GM19397 (cell line): ENCODE results near the gene RPL12.

Source experiments
- ATAC-seq: cut with Tn5 transposase; IDR thresholded peaks from one replicate; pipeline ENCODE4 v1.9.1; 2021; ENCODE audit warnings: mild to moderate bottlenecking, moderate library complexity; ENCODE audit not compliant: unreplicated experiment

Gene RPL12

DNA sequence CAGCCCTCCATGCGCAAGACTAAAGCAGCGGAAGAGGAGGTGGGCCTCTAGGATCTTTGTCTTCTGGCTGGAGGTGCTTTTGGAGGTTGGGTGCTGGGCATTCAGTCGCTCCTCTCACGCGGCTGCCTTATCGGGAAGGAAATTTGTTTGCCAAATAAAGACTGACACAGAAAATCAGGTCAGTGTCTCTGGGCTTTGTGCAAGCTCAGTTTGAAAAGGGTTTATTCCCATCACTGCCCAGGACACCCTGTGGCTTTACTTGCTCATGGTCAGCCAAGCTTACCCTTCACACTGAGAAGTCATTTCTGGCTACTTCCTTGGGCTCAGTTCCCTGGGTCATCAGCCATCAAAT lies 43.7 kb downstream of the RPL12 start:
- no peak for ATAC-seq

- ATAC-seq: no peak
These were observed 44.3 kb downstream of the RPL12 start for GRCh38 chr9:127406799-127407491.

GRCh38 chr9:127405344-127406125 lies 45.7 kb downstream of the RPL12 start:
- ATAC-seq: no peak

DNA sequence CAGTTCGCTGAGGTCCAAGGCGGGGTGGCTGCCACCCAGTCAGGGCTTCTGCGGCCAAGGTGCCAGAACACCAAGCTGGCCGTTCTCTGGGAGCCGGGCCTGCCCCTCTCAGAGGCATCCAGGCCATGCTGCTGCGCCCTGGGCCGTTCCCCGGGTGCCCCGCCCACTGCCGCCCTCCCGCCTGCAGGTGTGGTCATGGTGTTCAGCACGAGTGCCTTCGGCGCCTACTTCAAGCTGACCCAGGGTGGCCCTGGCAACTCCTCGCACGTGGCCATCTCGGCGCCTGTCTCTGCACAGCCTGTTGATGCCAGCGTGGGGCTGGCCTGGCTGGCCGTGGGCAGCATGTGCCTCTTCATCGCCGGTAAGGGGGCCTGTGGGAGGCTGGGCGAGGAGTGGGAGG lies 46.6 kb downstream of the RPL12 start:
- ATAC-seq: no peak

DNA sequence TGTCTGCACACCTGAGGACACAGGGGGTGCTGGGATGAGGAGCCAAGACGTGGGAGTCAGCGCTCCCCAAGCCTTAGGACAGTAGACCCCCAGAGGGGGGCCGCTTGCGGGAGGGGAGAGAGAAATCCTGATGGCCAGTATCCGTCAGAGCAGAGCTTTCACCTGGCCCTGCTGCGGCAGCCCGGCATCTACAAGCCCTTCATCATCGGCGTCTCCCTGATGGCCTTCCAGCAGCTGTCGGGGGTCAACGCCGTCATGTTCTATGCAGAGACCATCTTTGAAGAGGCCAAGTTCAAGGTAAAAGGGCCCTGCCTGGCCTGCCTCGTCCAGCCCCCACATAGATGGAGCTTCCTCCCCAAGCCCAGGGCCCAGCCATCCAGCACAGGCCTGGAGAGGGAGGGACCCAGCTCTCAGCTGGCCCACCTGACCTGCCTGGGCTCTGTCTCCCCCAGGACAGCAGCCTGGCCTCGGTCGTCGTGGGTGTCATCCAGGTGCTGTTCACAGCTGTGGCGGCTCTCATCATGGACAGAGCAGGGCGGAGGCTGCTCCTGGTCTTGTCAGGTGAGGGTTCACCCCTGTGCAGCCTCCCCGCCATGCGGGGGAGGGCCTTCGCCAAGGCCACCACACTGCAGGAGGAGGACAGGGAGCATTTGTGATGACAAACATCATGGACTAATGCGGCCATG lies 47.6 kb downstream of the RPL12 start:
- no peak for ATAC-seq

GRCh38 chr9:127402401-127403090 lies 48.7 kb downstream of the RPL12 start:
- no peak for ATAC-seq

DNA sequence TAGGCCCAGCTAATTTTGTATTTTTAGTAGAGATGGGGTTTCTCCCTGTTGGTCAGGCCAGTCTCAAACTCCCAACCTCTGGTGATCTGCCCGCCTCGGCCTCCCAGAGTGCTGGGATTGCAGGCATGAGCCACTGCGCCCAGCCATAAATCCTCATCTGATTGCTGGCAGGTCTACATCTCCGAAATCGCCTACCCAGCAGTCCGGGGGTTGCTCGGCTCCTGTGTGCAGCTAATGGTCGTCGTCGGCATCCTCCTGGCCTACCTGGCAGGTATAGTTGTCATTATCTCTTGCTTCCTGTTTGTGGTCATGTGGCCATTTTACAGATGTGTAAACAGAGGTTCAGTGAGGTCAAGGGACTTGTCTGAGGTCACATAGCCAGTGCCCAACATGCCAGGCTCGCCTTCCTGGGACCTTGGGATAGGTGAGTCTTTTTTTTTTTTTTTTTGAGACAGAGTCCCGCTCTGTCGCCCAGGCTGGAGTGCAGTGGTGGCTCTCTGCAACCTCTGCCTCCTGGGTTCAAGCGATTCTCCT lies 51.4 kb downstream of the RPL12 start:
- no peak for ATAC-seq

DNA sequence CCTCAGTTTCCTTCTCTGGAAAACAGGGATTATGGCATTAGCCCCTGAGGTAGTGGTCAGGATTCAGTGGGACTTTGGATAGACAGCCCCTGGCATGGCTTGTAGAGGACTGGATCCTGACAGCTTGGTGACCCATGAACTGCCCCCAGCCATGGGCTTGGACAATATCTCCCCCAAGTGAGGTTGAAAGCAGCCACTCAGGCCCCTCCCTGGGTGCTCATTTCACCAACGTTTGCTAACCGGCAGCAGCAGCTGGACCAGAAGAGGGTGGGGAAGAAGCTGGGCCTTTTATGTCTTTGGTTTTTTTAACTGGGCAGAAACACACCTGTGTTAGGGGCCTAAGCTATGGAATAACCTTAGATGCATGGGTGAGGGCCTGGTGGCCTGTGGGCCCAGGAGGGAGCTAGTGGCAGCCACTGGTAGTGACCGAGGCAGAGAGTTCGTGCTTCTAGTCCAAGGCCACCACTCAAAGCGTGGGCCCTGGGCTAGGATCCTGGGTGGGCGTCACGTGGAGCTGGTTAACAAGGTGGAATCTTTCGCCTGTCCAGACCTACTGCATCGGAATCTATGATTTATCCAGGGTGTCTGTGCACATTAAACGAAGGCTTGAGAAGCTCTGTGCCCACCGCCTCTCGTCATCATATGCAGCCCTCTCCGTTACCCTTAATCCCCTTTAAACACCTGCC lies 52.3 kb downstream of the RPL12 start:
- ATAC-seq: no peak

GRCh38 chr9:127398275-127398647 lies 52.9 kb downstream of the RPL12 start:
- ATAC-seq: no peak
